Choroid plexus epithelial cell (primary cell): ENCODE results near the gene LRRC31.

Experiments used
- DNase-seq: peaks from one replicate; pipeline ENCODE4 v3.0.0-alpha.2; 2010; ENCODE audit warnings: low read depth
- H3K4me3 ChIP-seq: 2 replicates; pipeline ENCODE4 v1.5.1; 2011; ENCODE audit warnings: low read depth, mild to moderate bottlenecking, control low read depth, low read length, moderate library complexity
- CTCF ChIP-seq: conservative IDR thresholded peaks from 2 replicates; pipeline ENCODE4 v1.5.1; 2011; ENCODE audit warnings: low read depth, mild to moderate bottlenecking, control low read depth, inconsistent platforms, low read length, moderate library complexity

Gene LRRC31

GRCh38 chr3:169901453-169901852 is 31.7 kb upstream of the LRRC31 start:
- no peak for TF ChIP-seq CTCF
- no peak for DNase-seq
- H3K4me3 ChIP-seq: no peak overlapping the region

GRCh38 chr3:169897284-169897683 is 27.5 kb upstream of the LRRC31 start:
- H3K4me3 ChIP-seq: no peak overlapping the region
- DNase-seq: no peak
- no peak for TF ChIP-seq CTCF

GRCh38 chr3:169895072-169895471 is 25.3 kb upstream of the LRRC31 start:
- H3K4me3 ChIP-seq: no peak overlapping the region
- no peak for TF ChIP-seq CTCF
- no peak for DNase-seq

- peak; percentile 30 for DNase-seq
- no peak overlapping the region for H3K4me3 ChIP-seq
- no peak for TF ChIP-seq CTCF
Observed at GRCh38 chr3:169894110-169894509, 24.4 kb upstream of the LRRC31 start.

GRCh38 chr3:169891886-169892285 is 22.2 kb upstream of the LRRC31 start:
- no peak overlapping the region for H3K4me3 ChIP-seq
- no peak for TF ChIP-seq CTCF
- DNase-seq: no peak

GRCh38 chr3:169886671-169887070 is 16.9 kb upstream of the LRRC31 start:
- no peak overlapping the region for H3K4me3 ChIP-seq
- peak; percentile 20 for DNase-seq

More at GRCh38 chr3:169886671-169887070, 16.9 kb upstream of the LRRC31 start:
- TF ChIP-seq CTCF: no peak
